HG03097 (cell line): ENCODE measurements around the gene PRDX5.

Experiments used
- ATAC-seq: cut with Tn5 transposase; IDR thresholded peaks from one replicate; pipeline ENCODE4 v1.9.1; 2021; ENCODE audit not compliant: unreplicated experiment, low FRiP score

Gene PRDX5

DNA sequence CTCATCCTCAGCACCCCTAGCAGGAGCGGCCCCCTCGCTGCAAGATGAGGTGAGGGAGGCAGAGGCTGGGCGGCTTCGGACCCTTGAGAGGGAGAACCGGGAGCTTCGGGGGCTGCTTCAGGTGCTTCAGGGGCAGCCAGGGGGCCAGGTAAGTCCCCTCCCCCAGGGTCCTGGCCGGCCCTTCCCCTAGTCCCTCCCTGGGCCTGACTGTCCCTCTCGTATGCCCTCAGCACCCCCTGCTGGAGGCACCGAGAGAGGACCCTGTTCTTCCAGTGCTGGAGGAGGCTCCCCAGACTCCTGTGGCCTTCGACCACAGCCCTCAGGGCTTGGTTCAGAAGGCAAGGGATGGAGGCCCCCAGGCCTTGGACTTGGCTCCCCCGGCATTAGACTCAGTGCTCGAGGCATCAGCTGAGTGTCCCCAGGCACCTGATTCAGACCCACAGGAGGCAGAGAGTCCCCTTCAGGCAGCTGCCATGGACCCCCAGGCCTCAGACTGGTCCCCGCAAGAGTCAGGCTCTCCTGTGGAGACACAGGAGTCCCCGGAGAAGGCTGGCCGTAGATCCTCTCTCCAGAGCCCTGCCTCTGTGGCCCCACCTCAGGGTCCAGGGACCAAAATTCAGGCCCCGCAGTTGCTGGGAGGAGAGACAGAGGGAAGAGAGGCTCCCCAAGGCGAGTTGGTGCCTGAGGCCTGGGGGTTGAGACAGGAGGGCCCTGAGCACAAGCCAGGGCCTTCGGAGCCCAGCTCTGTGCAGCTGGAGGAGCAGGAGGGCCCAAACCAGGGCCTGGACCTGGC, 26.0 kb downstream of the PRDX5 start:
- no peak for ATAC-seq

DNA sequence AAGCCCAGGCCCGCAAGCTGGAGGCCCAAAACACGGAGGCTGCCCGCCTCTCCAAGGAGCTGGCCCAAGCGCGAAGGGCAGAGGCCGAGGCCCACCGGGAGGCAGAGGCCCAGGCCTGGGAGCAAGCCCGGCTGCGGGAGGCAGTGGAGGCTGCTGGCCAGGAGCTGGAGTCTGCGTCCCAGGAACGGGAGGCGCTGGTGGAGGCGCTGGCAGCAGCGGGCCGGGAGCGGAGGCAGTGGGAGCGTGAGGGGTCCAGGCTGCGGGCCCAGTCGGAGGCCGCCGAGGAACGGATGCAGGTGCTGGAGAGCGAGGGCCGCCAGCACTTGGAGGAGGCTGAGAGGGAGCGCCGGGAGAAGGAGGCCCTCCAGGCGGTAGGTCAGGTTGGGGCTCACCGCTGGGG, 26.9 kb downstream of the PRDX5 start:
- no peak for ATAC-seq

GRCh38 chr11:64347193-64347867, 29.4 kb downstream of the PRDX5 start:
- no peak for ATAC-seq

DNA sequence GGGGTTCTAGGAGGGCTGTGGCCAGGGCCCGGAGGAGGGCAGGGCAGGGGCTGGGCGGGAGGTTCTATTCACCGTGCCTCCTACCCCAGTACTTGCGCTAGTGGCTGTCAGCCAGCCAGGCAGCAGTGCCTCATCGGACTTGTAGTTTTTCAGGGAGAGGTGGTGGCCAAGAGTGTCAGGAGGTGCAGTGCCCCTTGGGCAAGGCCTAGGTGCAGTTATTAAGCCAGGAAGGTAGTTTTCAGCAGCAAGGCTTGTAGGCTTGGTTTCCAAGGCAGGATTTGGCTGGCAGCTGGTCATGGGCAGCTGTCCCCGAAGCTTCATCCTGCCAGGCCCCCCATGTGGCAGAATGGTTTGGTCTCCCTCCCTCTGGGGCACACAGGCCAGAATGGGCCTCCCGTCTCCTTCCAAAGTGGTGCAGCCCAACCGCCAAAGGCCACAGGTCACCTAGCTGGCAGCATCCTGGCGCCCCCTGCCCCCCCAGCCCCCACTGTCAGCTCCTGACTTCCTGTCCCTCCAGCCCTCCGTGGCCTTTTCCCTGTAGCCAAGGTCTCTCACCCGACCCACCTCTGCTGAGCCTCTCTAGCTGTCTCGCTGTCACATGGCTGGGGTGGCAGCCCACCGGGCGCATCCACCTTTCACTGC, 30.6 kb downstream of the PRDX5 start:
- no peak for ATAC-seq

DNA sequence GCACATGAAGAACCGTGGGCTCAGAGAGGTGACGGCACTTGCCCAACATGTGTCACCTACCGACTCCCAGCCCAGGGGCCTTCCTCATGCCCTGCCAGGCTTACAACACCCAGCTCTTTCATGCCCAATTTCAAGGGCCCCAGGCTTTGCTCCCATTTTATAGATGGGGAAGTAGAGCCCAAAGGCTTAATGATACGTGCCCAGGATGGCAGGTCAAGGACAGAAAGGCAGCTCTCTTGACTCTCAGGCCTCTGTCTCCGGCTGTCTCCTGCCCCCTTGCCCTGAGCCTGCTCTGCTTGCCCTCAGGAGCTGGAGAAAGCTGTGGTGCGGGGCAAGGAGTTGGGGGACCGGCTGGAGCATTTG, 31.1 kb downstream of the PRDX5 start:
- no peak for ATAC-seq

DNA sequence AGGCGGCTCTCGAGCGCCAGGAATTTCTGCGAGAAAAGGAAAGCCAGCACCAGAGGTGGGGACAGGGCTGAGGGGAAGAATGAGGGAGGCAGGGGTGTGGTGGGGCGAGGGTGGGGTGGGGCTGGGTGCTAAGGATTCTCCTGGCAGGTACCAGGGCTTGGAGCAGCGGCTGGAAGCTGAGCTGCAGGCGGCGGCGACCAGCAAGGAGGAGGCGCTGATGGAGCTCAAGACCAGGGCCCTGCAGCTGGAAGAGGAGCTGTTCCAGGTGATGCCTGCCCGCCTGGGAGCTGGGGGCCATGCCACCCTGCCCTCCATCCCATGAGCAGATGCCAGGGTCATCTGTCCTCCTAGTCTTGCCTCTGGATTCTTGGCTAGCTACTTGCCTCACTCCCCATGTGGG, 31.5 kb downstream of the PRDX5 start:
- no peak for ATAC-seq

- no peak for ATAC-seq
These were observed 33.3 kb downstream of the PRDX5 start for GRCh38 chr11:64351136-64351631.

DNA sequence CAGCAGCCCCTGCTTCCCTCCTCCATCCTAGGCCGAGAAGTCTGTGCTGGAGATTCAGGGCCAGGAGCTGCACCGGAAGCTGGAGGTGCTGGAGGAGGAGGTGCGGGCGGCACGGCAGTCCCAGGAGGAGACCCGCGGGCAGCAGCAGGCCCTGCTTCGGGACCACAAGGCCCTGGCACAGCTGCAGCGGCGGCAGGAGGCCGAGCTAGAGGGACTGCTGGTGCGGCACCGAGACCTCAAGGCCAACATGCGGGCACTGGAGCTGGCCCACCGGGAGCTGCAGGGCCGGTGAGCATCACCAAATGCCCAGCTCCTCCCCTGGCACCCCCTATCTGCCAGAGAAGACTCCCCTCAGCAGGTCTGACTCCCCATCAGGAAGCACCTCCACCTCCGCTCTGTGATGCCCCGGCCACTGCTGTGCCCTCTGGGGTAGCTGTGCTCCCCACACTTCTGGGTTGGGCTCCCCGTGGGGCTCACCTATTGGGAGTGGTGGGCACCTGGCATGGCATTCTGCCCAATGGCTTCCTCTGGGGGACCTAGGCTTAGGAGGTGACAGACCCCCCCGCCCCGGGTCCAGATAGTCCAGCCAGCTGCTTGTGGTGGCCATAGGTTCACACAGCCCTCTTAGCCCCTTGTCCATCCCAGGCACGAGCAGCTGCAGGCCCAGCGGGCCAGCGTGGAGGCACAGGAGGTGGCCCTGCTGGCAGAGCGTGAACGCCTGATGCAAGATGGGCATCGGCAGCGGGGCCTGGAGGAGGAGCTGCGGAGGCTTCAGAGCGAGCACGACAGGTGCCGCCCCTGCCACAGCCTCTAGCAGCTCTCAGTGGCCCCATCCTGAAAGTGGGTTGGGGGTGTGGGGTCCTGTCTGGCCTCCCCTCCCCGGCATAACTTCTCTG, 34.4 kb downstream of the PRDX5 start:
- ATAC-seq = no peak

DNA sequence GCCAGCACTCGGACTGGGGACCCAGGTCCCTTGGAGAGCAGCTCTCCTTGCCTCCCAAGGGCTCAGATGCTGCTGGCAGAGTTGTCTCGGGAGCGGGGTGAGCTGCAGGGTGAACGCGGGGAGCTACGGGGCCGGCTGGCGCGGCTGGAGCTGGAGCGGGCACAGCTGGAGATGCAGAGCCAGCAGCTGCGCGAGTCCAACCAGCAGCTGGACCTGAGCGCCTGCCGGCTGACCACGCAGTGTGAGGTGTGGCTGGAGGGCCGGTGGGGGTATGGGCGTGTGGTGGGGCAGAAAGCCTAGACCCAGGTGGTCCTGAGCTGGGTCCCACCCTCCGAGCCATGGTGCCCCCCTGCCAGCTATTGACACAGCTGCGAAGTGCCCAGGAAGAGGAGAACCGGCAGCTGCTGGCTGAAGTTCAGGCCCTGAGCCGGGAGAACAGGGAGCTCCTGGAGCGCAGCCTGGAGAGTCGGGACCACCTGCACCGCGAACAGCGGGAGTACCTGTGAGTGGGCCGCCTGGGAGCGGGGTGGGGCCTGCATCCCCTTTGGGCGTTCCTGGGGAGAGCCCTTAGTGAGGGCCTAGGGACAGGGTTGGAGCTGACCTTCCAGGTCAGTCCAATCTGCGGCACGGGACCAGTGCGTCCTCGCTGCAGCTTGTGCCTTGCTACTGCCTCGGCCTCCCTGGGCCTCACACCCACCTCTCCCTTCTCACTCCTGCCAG, 35.2 kb downstream of the PRDX5 start:
- no peak for ATAC-seq

DNA sequence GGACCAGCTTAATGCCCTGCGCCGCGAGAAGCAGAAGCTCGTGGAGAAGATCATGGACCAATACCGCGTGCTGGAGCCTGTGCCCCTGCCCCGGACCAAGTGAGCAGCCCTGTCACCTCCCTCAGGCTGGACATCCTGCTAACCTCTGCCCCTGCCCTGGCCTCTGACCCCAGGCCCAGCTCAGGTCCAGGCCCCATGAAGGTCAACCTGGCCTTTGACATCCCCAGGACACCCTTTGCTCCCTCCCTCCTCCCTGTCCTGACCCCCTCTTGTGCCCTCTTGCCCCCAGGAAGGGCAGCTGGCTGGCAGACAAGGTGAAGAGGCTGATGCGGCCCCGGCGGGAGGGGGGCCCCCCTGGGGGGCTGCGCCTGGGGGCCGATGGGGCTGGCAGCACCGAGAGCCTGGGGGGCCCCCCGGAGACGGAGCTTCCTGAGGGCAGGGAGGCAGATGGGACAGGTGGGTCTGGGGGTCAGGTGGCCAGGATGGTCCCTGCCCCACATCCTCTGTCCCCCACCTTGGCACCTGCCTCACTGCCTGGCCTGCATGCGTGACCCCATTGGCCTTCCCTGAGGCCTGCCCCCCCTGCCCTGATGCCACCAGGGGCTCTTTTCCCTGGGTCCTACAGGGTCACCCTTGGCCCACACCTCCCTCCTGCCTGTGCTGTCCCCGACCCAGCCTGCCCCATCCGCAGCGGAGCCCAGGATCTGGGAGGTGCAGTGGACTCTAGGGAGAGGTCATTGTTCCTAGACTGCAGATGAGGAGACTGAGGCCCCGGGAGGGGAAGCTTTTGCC, 36.0 kb downstream of the PRDX5 start:
- no peak for ATAC-seq

- no peak for ATAC-seq
These were observed 37.4 kb downstream of the PRDX5 start for GRCh38 chr11:64355078-64355940.

- ATAC-seq = no peak
These were observed 38.8 kb downstream of the PRDX5 start for GRCh38 chr11:64356498-64357411.

GRCh38 chr11:64357446-64357845, 39.5 kb downstream of the PRDX5 start:
- no peak for ATAC-seq

DNA sequence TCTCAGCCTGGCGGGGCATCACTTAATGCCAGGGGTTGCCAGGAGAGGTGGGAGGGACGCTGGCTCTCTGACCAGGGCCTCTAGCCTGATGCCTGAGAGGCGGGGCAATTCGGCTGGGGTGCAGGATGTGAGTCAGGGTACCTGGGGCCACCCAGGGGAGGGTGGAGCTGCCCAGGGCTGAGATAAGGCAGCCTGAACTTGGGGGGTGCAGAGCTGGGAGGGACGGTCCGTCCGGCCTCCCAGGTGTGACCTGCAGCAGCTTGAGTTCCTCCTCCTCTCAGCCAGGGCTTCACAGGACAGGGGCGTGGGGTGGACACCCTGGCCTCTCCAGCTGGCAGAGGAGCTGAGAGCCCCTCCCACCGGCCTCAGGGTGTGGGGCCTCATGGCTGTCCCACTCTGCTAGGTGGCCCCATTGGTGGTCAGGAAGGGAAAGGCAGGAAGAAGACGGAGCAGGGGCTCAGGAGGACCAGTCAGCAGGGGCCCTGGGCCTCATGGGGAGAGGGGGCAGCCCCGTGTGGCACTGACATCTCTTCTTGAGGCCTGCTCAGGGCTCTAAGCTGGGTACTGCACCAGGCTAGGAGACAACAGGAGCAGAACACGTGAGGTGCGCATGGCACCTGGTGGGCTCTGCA, 40.1 kb downstream of the PRDX5 start:
- ATAC-seq = no peak

DNA sequence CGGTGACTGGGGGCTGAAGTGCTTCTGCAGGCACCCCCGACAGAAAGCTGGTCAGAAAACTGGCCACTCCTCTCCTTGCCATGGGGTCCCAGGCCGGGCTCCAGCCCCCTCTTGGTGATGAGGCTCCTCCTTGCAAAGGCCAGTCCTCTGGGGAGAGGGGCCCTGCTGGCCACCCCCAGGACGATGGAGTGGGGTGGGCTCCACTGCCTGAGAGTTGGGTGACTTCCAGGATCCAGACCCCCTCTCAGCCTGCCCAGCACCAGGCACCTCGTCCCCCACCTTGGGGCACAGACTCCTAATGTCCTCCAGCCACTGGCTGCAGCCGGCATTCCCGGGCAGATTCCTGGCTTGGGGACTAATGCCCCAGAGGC, 40.6 kb downstream of the PRDX5 start:
- ATAC-seq = no peak

GRCh38 chr11:64358907-64359711, 41.2 kb downstream of the PRDX5 start, which contains the start of gene RPS6KA4:
Gene RPS6KA4 (plus strand): TSS chr11:64359162. CDS start chr11:64359236, 74 bp downstream.
- ATAC-seq = no peak
